ENCODE measurements around the gene KRTAP10-9.

- TF ChIP-seq PATZ1 (CRISPR knock-in tag; IDR thresholded peaks at IDR 0.05; ENCODE audit: borderline replicate concordance), result no peak
- no peak for TF ChIP-seq ESRRG (CRISPR knock-in tag; IDR thresholded peaks at IDR 0.05)
- no peak for TF ChIP-seq POU6F1 (CRISPR knock-in tag; IDR thresholded peaks at IDR 0.05; ENCODE audit: borderline replicate concordance, low read depth)
- no peak for TF ChIP-seq CSRNP3 (CRISPR knock-in tag; IDR thresholded peaks at IDR 0.05)
- no peak for TF ChIP-seq PPARA (CRISPR knock-in tag; IDR thresholded peaks at IDR 0.05; ENCODE audit: borderline replicate concordance)
- TF ChIP-seq ZFP3 (CRISPR knock-in tag; IDR thresholded peaks at IDR 0.05), result no peak
- no peak for TF ChIP-seq SNAI2 (CRISPR knock-in tag; IDR thresholded peaks at IDR 0.05)
- TF ChIP-seq GLIS3 (CRISPR knock-in tag; IDR thresholded peaks at IDR 0.05), result no peak
- no peak for TF ChIP-seq ZNF8 (CRISPR knock-in tag; IDR thresholded peaks at IDR 0.05)
- TF ChIP-seq RARB (CRISPR knock-in tag; IDR thresholded peaks at IDR 0.05), result no peak
- TF ChIP-seq ZFP30 (CRISPR knock-in tag; IDR thresholded peaks at IDR 0.05), result no peak
These were observed 9.5 kb downstream of the KRTAP10-9 start for GRCh38 chr21:44636209-44637017.

All from SK-N-SH treated with all-trans-retinoic acid at 6 μM for 48 hours (cell line).